ENCODE results near the gene EIF3I.

GRCh38 chr1:32198237-32199042 is 23.8 kb upstream of the EIF3I start:
- TF ChIP-seq CTCF (IDR thresholded peaks at IDR 0.05) (no peak), ZFX (IDR thresholded peaks at IDR 0.05; ENCODE audit: borderline replicate concordance) (no peak)

Measured in 22Rv1 (cell line).